Measurements from ENCODE around the gene SLC30A4.

The SLC30A4 gene

DNA sequence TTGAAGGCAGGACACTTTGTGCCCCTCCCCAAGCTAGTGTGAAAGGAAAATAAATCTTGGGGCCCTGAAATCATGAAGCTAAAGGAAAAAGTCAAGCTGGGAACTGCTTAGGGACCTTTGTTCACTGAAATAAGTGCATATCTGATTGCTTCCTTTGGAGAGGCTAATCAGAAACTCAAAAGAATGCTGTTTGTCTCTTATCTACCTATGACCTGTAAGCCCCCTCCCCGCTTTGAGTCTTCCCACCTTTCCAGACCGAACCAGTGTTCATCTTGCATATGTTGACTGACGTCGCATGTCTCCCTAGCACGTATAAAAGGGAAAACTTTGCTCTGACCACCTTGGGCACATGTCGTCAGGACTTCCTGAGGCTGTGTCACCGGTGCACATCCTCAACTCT lies 53.1 kb downstream of the SLC30A4 start:
- no peak for TF ChIP-seq CTCF (IDR thresholded peaks at IDR 0.05; ENCODE audit: insufficient read depth, low read depth, low read length, missing control alignments)
- H3K4me3 ChIP-seq (ENCODE audit: low read depth, low read length) = no peak overlapping the region
- DNase-seq (ENCODE audit: low read depth) = no peak

- no peak for TF ChIP-seq CTCF (IDR thresholded peaks at IDR 0.05; ENCODE audit: insufficient read depth, low read depth, low read length, missing control alignments)
- no peak for DNase-seq (ENCODE audit: low read depth)
- no peak overlapping the region for H3K4me3 ChIP-seq (ENCODE audit: low read depth, low read length)
Observed at GRCh38 chr15:45469027-45469426, 53.5 kb downstream of the SLC30A4 start.

DNA sequence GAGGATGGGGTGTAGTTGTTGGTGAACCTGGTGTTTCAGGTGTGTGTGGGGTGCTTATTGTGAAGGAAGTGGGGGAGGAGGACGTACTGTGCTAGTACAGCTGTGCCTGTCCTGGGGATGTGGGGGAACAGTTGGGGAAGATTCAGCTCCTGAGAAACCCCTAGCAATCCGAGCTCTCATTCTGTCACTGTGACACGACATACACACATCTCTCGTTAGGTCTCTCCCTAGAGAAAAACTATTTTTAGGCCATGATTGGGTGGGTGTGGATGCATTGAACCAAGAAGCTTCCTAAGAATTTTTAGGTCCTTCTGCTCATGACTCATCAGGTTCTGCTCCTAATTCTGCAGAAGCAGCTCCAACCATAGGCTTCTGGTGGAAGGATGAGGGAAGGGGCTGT lies 54.3 kb downstream of the SLC30A4 start:
- H3K4me3 ChIP-seq (ENCODE audit: low read depth, low read length) = no peak overlapping the region
- no peak for DNase-seq (ENCODE audit: low read depth)
- no peak for TF ChIP-seq CTCF (IDR thresholded peaks at IDR 0.05; ENCODE audit: insufficient read depth, low read depth, low read length, missing control alignments)

- H3K4me3 ChIP-seq (ENCODE audit: low read depth, low read length) = peak overlapping the region; percentile 62
- peak; percentile 79 for TF ChIP-seq CTCF (IDR thresholded peaks at IDR 0.05; ENCODE audit: insufficient read depth, low read depth, low read length, missing control alignments)
Observed at GRCh38 chr15:45458746-45459403, 63.7 kb downstream of the SLC30A4 start.

GRCh38 chr15:45457641-45458539 lies 64.7 kb downstream of the SLC30A4 start:
- DNase-seq (ENCODE audit: low read depth) = peak; percentile 87
- H3K4me3 ChIP-seq (ENCODE audit: low read depth, low read length) = peak overlapping the region; percentile 62
- peak; percentile 60 for TF ChIP-seq CTCF (IDR thresholded peaks at IDR 0.05; ENCODE audit: insufficient read depth, low read depth, low read length, missing control alignments)

More at GRCh38 chr15:45458746-45459403, 63.7 kb downstream of the SLC30A4 start:
- DNase-seq (ENCODE audit: low read depth) = peak; percentile 76

- TF ChIP-seq CTCF (IDR thresholded peaks at IDR 0.05; ENCODE audit: insufficient read depth, low read depth, low read length, missing control alignments) = no peak
- DNase-seq (ENCODE audit: low read depth) = no peak
- H3K4me3 ChIP-seq (ENCODE audit: low read depth, low read length) = no peak overlapping the region
Observed at GRCh38 chr15:45457220-45457619, 65.3 kb downstream of the SLC30A4 start.
